SJSA1 (cell line): ENCODE measurements around the gene GJD3. TPM values are rescaled to one million over a fixed set of nuclear protein-coding genes. Genes with fewer than 3 reads are reported as not detected.

Experiments used
- DNase-seq, 2 experiments: peaks; one replicate each; pipeline ENCODE4 v3.0.0-alpha.2; 2015 to 2020; ENCODE audit warnings: low spot score in 2 of 2, low read depth in 1 of 2
- H3K27ac ChIP-seq: fragments of 250-450 bp; sonication (Bioruptor Pico); 2 replicates; pipeline ENCODE4 v1.5.1; 2020; ENCODE audit warnings: mild to moderate bottlenecking, moderate library complexity
- H3K27me3 ChIP-seq: fragments of 250-450 bp; sonication (Bioruptor Pico); replicated peaks from 2 replicates; pipeline ENCODE4 v1.5.1; 2020; ENCODE audit warnings: mild to moderate bottlenecking, moderate library complexity
- H3K36me3 ChIP-seq: fragments of 250-450 bp; sonication (Bioruptor Pico); 2 replicates; pipeline ENCODE4 v1.5.1; 2020; ENCODE audit warnings: mild to moderate bottlenecking
- H3K4me1 ChIP-seq: fragments of 250-450 bp; sonication (Bioruptor Pico); replicated peaks from 2 replicates; pipeline ENCODE4 v1.6.1; 2021; ENCODE audit warnings: mild to moderate bottlenecking
- H3K4me3 ChIP-seq: fragments of 250-450 bp; sonication (Bioruptor Pico); 2 replicates; pipeline ENCODE4 v1.5.1; 2020; ENCODE audit warnings: mild to moderate bottlenecking
- H3K9me3 ChIP-seq: fragments of 250-450 bp; sonication (Bioruptor Pico); replicated peaks from 2 replicates; pipeline ENCODE4 v1.5.1; 2020; ENCODE audit warnings: mild to moderate bottlenecking
- total RNA-seq: library from RNA; depleted of rRNA; stranded (reverse); fragments of >200 nt; shearing (Covaris generic); gene quantifications from 2 replicates; pipeline ENCODE4 v1.2.3, GENCODE V29; 2014

GJD3 gene
- total RNA-seq, 1 experiment from 2014 or later: not detected

DNA sequence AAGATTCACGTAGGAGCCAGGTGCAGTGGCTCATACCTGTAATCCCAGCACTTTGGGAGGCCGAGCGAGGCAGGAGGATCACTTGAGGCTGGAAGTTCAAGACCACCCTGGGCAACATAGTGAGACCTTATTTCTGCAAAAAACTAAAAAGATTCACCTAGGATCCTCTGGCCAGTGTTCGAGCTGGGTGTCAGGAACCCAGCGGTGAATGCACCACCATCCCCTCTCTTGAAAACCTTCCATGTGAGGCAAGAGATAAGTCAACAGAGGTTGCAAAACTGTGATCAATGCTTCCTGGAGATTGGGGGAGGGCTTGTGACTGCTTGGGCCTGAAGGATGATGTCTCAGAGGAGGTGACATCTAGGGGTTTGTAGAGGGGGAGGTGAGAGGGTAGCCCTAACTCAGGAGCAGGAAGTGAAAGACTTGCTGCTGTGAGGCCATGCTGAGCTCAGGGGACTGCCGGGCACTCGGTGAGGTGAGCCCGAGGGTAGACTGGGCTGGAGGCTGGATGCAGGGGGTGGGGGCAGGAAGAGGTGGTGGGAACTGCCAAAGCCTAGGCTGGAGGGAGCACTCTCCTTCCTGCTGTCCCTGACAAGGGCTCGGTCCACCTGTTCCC, 11.7 kb downstream of the GJD3 start:
- H3K4me3 ChIP-seq: no peak overlapping the region
- DNase-seq: no peak
- no peaks in the 10 kb centered on the region for H3K9me3 ChIP-seq
- H3K27me3 ChIP-seq: no peaks in the 10 kb centered on the region
- no peak overlapping the region for H3K27ac ChIP-seq
- H3K36me3 ChIP-seq: peaks cover 91% of the 10 kb centered on the region
- H3K4me1 ChIP-seq: peaks cover 11% of the 10 kb centered on the region

DNA sequence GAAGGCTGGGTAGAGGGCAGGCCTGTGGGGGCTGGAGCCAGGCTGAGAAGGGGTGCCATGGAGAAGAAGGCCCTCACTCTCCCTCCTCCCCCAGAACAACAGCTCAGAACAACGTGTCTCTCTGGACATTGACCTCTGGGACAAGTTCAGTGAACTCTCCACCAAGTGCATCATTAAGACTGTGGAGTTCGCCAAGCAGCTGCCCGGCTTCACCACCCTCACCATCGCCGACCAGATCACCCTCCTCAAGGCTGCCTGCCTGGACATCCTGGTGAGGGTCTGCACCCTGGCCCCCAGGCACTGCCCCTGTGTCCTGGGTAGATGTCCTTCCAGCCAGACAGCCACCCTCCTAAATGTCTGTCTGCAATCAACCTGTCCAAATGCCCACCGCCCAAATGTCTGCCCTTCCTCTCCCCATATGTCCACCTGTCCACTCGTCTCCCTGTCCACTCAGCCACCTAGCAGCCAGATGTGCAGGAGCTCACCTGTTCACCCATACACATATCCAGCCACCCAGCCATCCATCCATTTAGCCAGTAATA, 12.2 kb downstream of the GJD3 start:
- Histone ChIP-seq H3K36me3 (peaks cover 88% of the 10 kb centered on the region), H3K4me3 (no peak overlapping the region), H3K27ac (no peak overlapping the region), H3K27me3 (no peaks in the 10 kb centered on the region), H3K9me3 (no peaks in the 10 kb centered on the region), H3K4me1 (peaks cover 7% of the 10 kb centered on the region; the same call in 1 of the 2 replicates)
- DNase-seq: no peak

DNA sequence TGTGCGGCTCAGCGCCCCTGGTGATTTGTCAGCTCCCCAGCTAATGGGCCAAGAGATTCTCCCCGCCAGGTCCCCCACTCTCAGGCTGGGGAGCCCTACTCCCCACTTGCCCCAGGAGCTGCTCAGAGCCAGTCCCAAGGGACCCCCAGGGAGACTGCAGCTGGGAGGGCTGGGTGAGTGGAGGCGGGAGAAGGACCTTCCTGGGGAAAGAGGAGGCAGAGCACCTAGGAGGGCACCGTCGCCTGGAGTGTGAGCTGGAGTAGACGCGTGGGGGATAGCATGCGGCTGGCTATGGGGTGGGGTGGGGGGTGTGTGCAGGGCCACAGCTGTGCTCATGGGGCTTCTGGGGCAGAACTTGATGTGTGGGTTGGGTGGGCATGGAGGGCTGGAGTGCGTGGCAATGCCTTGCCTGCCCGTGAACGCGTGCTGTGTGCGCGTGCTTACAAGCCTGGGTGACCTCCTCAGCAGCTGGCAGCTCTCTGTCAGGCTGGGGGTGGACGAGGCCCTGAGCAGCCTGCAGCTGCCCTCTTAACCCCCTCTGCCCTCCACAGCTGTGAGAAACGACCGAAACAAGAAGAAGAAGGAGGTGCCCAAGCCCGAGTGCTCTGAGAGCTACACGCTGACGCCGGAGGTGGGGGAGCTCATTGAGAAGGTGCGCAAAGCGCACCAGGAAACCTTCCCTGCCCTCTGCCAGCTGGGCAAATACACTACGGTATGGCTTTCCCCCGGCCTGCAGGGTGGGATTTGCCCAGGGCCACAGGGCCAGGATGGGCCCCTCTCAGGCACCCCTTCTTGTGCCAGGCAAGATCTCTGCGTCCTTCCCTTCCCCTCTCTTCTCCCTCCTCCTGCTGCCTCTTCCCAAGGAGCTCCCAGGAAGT, 12.9 kb downstream of the GJD3 start:
- Histone ChIP-seq H3K27me3 (no peaks in the 10 kb centered on the region), H3K4me1 (peaks cover 14% of the 10 kb centered on the region), H3K27ac (no peak overlapping the region), H3K9me3 (no peaks in the 10 kb centered on the region), H3K4me3 (no peak overlapping the region), H3K36me3 (peaks cover 90% of the 10 kb centered on the region)
- no peak for DNase-seq

DNA sequence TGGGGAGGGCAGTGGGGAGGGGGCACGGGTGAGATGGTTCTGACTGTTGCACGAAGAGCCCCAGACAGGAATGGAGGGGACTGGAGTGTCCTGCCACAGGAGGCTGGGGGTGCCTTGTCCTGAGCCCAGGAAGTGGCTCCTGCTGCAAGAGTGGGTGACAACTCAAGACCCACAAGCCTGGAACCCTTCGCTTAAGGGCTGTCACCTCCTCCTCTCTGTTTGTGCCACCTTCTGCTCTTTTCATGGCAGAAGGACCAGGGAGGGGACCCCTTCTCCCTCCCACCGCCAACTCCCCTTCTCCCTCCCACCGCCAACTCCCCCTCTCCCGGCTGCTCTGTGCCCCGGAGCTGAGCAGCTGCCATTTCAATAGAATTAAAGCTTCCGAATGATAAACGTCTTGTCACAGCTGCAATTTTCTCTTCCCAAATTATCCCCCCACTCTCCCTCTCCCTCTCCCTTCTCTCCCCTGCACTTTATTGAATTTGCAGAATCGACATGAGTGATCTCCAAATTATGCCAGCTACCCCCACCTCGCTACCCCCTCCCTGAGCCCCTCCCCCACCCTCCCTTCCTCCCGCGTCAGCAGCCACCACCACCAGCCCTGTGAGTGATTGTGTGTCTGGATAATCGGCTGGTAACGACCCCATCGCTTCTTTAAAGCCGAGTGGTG, 13.7 kb downstream of the GJD3 start:
- no peak for DNase-seq
- H3K4me1 ChIP-seq: peaks cover 20% of the 10 kb centered on the region
- no peaks in the 10 kb centered on the region for H3K27me3 ChIP-seq
- H3K36me3 ChIP-seq: peaks cover 86% of the 10 kb centered on the region
- H3K4me3 ChIP-seq: no peak overlapping the region
- H3K9me3 ChIP-seq: no peaks in the 10 kb centered on the region
- no peak overlapping the region for H3K27ac ChIP-seq

DNA sequence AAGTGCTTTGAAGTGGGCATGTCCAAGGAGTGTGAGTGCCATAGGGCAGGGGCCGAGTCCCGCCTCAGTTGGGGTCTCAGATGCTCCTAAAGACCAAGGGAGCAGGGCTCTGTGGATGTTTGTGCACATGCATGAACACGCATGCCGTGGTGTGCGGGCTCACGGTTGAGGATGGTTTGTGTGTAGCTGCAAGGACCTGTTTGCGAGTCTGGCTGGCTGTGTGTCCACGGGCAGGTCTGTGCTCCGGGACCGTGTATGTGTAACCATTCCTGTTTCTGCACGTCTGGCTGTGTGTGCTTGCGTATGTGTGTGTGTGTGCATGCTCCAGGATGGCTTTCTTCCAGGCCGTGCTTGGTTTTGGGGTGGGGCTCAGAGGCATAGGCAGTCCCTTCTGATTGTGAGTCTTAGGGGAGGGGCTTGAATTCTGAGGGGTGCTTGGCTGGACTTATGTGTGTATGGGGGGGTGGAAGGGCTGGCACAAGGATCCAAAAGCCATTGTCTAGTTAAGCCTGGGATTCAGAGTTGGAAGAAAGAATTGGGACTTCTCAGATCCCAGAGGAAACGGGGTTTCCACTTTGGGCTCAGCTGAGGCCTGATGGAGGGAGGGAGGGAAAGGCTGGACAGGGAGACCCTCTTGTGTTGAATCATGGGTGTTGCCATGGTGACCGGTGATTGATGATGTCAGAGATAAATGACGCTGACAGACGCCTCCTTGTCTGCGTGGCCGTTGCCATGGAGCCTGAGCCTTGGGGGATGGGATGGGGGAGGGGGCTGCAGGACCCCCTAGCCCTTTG, 14.4 kb downstream of the GJD3 start:
- H3K27me3 ChIP-seq: no peaks in the 10 kb centered on the region
- H3K4me1 ChIP-seq: peaks cover 24% of the 10 kb centered on the region
- no peak for DNase-seq
- peaks cover 86% of the 10 kb centered on the region for H3K36me3 ChIP-seq
- no peaks in the 10 kb centered on the region for H3K9me3 ChIP-seq
- no peak overlapping the region for H3K27ac ChIP-seq
- no peak overlapping the region for H3K4me3 ChIP-seq

DNA sequence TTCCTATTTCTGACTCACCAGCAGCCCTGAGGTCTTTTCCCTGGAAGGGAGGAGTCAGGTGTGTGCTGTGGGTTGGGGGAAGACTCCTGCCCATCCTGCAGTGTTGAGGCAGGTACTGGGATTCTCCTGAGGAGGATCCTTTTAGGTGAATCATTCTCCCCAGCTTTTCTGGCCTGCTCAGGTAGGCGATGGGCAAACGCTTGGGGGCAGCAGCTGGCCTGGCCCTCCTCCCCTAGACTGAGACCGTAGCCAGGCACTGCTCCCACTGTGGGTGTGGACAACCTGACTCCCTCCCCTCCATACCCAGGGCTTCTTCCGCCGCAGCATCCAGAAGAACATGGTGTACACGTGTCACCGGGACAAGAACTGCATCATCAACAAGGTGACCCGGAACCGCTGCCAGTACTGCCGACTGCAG, 15.1 kb downstream of the GJD3 start:
- Histone ChIP-seq H3K4me3 (no peak overlapping the region), H3K27ac (no peak overlapping the region), H3K9me3 (no peaks in the 10 kb centered on the region), H3K27me3 (no peaks in the 10 kb centered on the region), H3K36me3 (peaks cover 86% of the 10 kb centered on the region), H3K4me1 (peaks cover 27% of the 10 kb centered on the region)
- no peak for DNase-seq

DNA sequence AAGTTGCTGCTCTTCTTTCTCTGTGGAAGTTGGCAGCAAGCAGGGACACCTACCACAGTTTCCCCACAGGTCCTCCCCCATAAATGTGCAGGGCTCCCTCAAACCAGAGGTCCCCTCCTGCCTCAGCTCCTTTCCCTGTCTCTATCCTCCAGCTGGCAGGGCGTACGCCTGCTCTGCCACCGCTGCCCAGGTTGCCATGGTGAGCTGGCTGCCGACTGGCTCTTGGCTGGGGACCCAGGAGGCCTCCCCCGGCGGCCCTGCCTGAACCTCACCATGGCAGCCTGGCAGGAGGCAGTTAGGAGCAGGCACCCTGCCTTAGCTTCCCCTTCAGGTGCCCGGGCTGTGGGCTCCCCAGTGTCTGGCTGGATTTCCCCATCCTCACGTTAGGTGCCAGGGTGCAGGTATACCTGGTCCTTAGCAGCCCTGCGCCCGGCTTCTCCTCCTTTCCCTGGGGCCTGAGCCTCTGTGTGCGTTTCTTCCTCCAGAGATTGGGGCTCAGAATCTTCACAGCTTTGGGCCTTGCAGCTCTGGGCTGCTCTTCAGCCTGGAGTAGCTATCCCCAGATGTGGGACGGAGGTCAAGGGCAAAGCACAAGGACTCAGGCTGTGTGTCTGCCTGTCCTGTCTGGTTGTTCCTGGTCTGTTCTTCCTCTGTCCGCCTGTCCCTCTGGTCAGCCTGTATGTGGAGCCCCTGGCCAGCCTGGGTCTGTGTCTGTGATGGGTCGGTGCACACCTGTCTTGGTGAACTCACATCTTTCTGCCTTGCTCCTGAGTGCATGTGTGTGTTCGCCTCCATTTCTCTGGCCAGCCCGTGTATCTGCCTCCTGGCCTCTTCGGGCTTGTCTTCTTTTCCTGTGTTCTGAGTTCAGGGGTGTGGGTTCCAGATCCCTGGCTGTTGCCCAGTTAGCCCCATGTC, 15.7 kb downstream of the GJD3 start:
- DNase-seq: no peak
- Histone ChIP-seq H3K27me3 (no peaks in the 10 kb centered on the region), H3K36me3 (peaks cover 86% of the 10 kb centered on the region), H3K27ac (no peak overlapping the region), H3K4me3 (no peak overlapping the region), H3K4me1 (peaks cover 33% of the 10 kb centered on the region), H3K9me3 (no peaks in the 10 kb centered on the region)

DNA sequence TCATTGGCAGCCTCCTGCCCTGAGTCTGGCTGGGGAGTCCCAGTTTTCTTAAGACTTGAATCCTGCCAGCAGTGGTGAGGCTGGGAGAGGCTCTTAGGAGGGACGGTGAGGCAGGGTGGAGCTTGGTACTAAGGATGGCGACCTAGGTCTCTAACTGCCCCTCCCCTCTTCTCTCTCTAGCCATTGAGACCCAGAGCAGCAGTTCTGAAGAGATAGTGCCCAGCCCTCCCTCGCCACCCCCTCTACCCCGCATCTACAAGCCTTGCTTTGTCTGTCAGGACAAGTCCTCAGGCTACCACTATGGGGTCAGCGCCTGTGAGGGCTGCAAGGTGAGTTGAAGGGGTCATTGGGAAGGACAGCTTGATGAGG, 16.4 kb downstream of the GJD3 start:
- Histone ChIP-seq H3K4me3 (no peak overlapping the region), H3K27me3 (no peaks in the 10 kb centered on the region), H3K4me1 (peaks cover 40% of the 10 kb centered on the region), H3K9me3 (no peaks in the 10 kb centered on the region), H3K27ac (no peak overlapping the region), H3K36me3 (peaks cover 85% of the 10 kb centered on the region)
- DNase-seq: no peak

DNA sequence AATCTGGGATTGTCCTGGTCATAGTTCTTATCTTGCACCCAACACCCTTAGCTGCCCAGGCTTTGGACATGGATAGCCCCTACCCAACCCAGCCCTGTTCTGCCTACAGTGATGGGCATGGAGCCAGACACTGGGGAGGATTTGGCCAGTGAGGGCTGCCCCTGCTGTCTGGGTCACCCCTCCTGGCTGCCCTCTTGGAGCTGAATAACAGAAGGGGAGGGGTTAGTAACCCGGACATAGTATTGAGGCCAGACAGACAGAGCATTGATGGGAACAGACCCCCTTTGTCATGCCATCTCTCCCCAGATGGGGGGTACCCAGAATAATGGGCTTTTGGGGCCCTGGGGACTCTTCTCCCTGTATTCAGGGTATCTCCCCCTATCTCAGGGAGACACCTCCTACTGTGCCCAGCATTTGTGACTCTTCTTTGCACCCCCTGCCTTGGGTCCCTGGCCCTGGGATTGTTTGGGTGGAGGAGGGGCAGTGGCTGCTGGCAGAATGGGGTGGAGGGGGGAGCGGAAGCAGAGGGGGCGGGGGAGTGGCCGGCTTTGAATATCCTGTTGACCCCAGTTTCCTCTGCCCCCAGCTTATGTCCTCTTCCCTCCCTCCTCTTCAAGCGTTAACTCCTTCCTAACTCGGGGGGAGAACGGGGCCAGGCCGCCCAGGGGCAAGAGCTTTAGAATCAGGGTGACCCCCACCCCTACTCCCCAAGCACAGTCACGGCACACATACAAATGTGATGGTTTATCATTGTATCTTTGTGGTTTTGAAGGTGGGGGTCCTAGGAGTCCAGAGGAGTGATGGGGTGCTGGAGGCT, 17.0 kb downstream of the GJD3 start:
- H3K4me3 ChIP-seq: no peak overlapping the region
- no peak overlapping the region for H3K27ac ChIP-seq
- H3K27me3 ChIP-seq: no peaks in the 10 kb centered on the region
- peaks cover 85% of the 10 kb centered on the region for H3K36me3 ChIP-seq
- no peaks in the 10 kb centered on the region for H3K9me3 ChIP-seq
- no peak for DNase-seq
- peaks cover 46% of the 10 kb centered on the region for H3K4me1 ChIP-seq

DNA sequence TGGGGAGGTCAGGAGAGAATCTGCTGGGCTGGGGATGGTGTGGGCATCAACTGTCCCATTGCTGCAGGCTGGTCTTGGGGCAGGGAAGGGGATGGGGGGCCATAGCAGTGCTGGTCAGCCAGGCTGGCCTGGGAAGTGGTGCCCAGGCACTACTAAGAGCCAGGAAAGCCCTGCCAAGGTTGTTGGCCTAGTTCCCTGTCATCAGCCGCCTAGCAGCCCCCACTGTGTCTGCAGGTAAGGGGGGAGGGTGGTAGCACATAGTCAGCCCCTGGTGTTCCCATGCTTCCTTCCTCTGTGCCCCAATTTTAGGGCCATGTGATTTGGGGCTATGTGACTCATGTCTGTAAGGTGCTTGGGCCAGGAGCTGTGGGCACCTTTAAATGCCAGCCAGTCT, 17.8 kb downstream of the GJD3 start:
- no peaks in the 10 kb centered on the region for H3K27me3 ChIP-seq
- no peak overlapping the region for H3K4me3 ChIP-seq
- no peak overlapping the region for H3K27ac ChIP-seq
- H3K9me3 ChIP-seq: no peaks in the 10 kb centered on the region
- peaks cover 52% of the 10 kb centered on the region for H3K4me1 ChIP-seq
- H3K36me3 ChIP-seq: peaks cover 81% of the 10 kb centered on the region
- DNase-seq: no peak

DNA sequence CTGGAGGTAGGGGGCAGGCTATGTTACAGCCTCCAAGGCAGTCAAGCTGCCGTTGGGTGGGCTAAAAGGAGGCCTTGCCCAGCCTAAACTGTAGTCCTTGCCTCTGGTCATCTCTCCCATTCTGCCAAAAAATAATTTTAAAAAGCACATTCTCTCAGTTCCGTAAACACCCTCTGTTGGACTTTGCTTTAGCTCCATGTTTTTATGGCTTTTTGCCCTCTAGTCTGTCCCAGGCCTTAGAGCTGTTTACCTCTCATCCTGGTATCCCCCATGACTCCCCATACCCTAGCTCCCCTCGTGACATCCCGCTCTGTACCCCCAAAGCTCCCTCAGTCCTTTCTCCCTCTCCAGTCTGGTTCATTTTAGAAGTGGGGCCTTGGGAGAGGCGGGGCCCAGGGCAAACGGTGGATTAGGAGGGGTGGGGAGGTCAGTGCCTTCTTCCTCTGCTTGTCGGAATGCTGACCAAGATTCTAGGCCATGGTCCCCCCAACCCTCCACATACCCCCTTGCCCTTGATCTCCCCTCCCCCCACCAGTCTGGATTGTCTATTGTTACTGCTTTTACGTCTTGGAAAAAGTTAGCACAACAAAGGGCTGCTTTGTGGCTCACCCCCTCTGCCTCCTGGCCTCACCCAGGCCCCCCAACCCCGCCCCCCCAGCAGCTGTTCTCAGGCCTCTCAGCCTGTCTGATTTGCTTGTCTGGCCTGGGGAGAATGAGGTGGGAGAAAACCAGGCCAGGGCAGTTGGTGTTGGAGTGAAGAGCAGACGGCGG, 18.4 kb downstream of the GJD3 start:
- H3K36me3 ChIP-seq: peaks cover 79% of the 10 kb centered on the region
- no peak for DNase-seq
- no peaks in the 10 kb centered on the region for H3K27me3 ChIP-seq
- H3K4me1 ChIP-seq: peaks cover 58% of the 10 kb centered on the region
- no peaks in the 10 kb centered on the region for H3K9me3 ChIP-seq
- no peak overlapping the region for H3K4me3 ChIP-seq
- no peak overlapping the region for H3K27ac ChIP-seq
